Measurements from ENCODE around the gene GRID2. TPM values are rescaled to one million over a fixed set of nuclear protein-coding genes. Genes with fewer than 3 reads are reported as not detected.

GRID2 gene
- polyA plus RNA-seq, 1 experiment: not detected

GRCh38 chr4:93466446-93466845 is 1162.7 kb downstream of the GRID2 start:
- TF ChIP-seq, protein P1, sequence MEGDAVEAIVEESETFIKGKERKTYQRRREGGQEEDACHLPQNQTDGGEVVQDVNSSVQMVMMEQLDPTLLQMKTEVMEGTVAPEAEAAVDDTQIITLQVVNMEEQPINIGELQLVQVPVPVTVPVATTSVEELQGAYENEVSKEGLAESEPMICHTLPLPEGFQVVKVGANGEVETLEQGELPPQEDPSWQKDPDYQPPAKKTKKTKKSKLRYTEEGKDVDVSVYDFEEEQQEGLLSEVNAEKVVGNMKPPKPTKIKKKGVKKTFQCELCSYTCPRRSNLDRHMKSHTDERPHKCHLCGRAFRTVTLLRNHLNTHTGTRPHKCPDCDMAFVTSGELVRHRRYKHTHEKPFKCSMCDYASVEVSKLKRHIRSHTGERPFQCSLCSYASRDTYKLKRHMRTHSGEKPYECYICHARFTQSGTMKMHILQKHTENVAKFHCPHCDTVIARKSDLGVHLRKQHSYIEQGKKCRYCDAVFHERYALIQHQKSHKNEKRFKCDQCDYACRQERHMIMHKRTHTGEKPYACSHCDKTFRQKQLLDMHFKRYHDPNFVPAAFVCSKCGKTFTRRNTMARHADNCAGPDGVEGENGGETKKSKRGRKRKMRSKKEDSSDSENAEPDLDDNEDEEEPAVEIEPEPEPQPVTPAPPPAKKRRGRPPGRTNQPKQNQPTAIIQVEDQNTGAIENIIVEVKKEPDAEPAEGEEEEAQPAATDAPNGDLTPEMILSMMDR (IDR thresholded peaks at IDR 0.05; ENCODE audit: low read depth, low read length): no peak

DNA sequence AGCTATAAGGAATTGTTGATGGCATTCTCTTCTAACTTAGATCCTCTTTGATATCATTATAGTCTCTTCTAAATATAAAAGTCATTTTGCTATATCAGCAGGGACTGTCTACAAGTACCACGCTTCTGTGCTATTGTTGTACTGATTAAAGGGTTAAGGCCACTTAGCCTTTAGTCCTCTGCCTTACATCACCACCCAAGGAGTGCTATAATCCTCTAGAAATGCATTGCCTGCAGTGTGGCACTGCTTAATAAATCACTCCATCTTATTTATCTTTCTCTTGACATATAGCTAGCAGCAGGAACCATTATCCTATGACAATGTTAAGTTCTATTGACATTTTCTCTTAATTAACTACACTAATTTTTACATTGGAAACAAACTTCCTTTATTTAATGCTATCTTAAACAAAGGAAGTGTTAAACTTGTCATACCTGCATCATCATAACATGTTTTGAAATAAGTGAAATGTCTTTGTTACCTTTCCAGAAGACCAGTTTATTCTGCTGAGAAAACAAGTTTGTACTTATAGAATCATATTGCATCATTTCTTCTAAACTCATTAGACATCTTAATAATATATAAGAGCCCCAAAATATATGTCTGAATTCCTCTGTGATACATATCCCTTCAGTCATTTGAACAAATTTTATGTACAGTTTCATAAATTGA is 1163.9 kb downstream of the GRID2 start:
- ChIA-PET POLR2A (no interaction called here), CTCF (no interaction called here)
- TF ChIP-seq, protein P1 (IDR thresholded peaks at IDR 0.05; ENCODE audit: low read depth, low read length): no peak
- DNase-seq (ENCODE audit: low read depth, low spot score): no peak
- Histone ChIP-seq H3K9me3 (ENCODE audit: control insufficient read depth, insufficient read depth, low read length) (no peaks in the 10 kb centered on the region), H3K27ac (ENCODE audit: low read depth, low read length) (no peak overlapping the region), H3K4me3 (ENCODE audit: low read depth, low read length) (no peak overlapping the region), H3K27me3 (ENCODE audit: control insufficient read depth, insufficient read depth, low read length) (no peaks in the 10 kb centered on the region)

More at GRCh38 chr4:93466446-93466845, 1162.7 kb downstream of the GRID2 start:
- ChIA-PET POLR2A (no interaction called here), CTCF (no interaction called here)
- no peak overlapping the region for H3K4me3 ChIP-seq (ENCODE audit: low read depth, low read length)
- no peak overlapping the region for H3K27ac ChIP-seq (ENCODE audit: low read depth, low read length)
- H3K9me3 ChIP-seq (ENCODE audit: control insufficient read depth, insufficient read depth, low read length): no peaks in the 10 kb centered on the region
- H3K27me3 ChIP-seq (ENCODE audit: control insufficient read depth, insufficient read depth, low read length): no peaks in the 10 kb centered on the region
- DNase-seq (ENCODE audit: low read depth, low spot score): no peak

- no peak for DNase-seq (ENCODE audit: low read depth, low spot score)
- H3K27ac ChIP-seq (ENCODE audit: low read depth, low read length): no peak overlapping the region
- CTCF ChIA-PET: interaction anchor here (1.0 kb wide), 1 partner anchor 30 kb away, joined by 3 read pairs; no protein-coding TSS in a partner anchor
- no peaks in the 10 kb centered on the region for H3K27me3 ChIP-seq (ENCODE audit: control insufficient read depth, insufficient read depth, low read length)
- H3K9me3 ChIP-seq (ENCODE audit: control insufficient read depth, insufficient read depth, low read length): no peaks in the 10 kb centered on the region
- TF ChIP-seq, protein P1 (IDR thresholded peaks at IDR 0.05; ENCODE audit: low read depth, low read length): no peak
- POLR2A ChIA-PET: no interaction called here
- H3K4me3 ChIP-seq (ENCODE audit: low read depth, low read length): no peak overlapping the region
Observed at GRCh38 chr4:93469560-93469959, 1165.8 kb downstream of the GRID2 start.

GRCh38 chr4:93475730-93476129 is 1172.0 kb downstream of the GRID2 start:
- POLR2A ChIA-PET: no interaction called here
- Histone ChIP-seq H3K4me3 (ENCODE audit: low read depth, low read length) (no peak overlapping the region), H3K27ac (ENCODE audit: low read depth, low read length) (no peak overlapping the region), H3K27me3 (ENCODE audit: control insufficient read depth, insufficient read depth, low read length) (no peaks in the 10 kb centered on the region), H3K9me3 (ENCODE audit: control insufficient read depth, insufficient read depth, low read length) (no peaks in the 10 kb centered on the region)
- no peak for DNase-seq (ENCODE audit: low read depth, low spot score)
- TF ChIP-seq, protein P1 (IDR thresholded peaks at IDR 0.05; ENCODE audit: low read depth, low read length): no peak
- CTCF ChIA-PET: no interaction called here

GRCh38 chr4:93478805-93479204 is 1175.0 kb downstream of the GRID2 start:
- POLR2A ChIA-PET: no interaction called here
- no peak for DNase-seq (ENCODE audit: low read depth, low spot score)
- Histone ChIP-seq H3K27me3 (ENCODE audit: control insufficient read depth, insufficient read depth, low read length) (no peaks in the 10 kb centered on the region), H3K9me3 (ENCODE audit: control insufficient read depth, insufficient read depth, low read length) (no peaks in the 10 kb centered on the region), H3K27ac (ENCODE audit: low read depth, low read length) (no peak overlapping the region), H3K4me3 (ENCODE audit: low read depth, low read length) (no peak overlapping the region)
- CTCF ChIA-PET: no interaction called here
- TF ChIP-seq, protein P1 (IDR thresholded peaks at IDR 0.05; ENCODE audit: low read depth, low read length): no peak

Data from AG04450 (cell line).